K562 (cell line): Measurements from ENCODE around the gene NDUFS3. TPM values are rescaled to one million over a fixed set of nuclear protein-coding genes. Genes with fewer than 3 reads are reported as not detected.

ENCODE experiments used
- ATAC-seq: fragments of 200-7000 bp; cut with Tn5 transposase; 3 replicates; pipeline ENCODE4 v1.9.1; 2020; ENCODE audit warnings: moderate library complexity
- BruUV-seq: library from RNA; stranded (reverse); fragments of 400-500 nt; replicated peaks from 2 replicates; lab custom pipeline; 2021; lab: Mats Ljungman, UMichigan
- CTCF ChIA-PET: fragments of 300-600 bp; formaldehyde crosslinking; extraction: SDS; loops from one replicate; lab custom pipeline; 2021; ENCODE audit warnings: low intra/inter-chr PET ratio; lab: Yijun Ruan, JAX
- POLR2A ChIA-PET: fragments of 300-600, 350-650 bp; sonication (Branson Sonifier 250); formaldehyde crosslinking; extraction: SDS; loops from one replicate; lab custom pipeline; 2021; ENCODE audit warnings: antibody characterized with exemption, inconsistent platforms; lab: Yijun Ruan, JAX
- DNase-seq, 4 experiments: peaks; one replicate each; pipeline versions ENCODE4 v3.0.0 to v3.0.0-alpha.2; 2011 to 2018; ENCODE audit warnings: low spot score in 3 of 4, mixed read lengths in 3 of 4; ENCODE audit errors: extremely low read depth in 1 of 4
- FAIRE-seq: peaks from 2 replicates; lab custom pipeline; 2011; peaks lifted over from hg19 to GRCh38; lab: Jason Lieb, UNC
- H2AFZ ChIP-seq: 2 replicates; pipeline ENCODE4 v1.6.0; 2011; ENCODE audit warnings: low read depth, low read length, control low read depth, inconsistent platforms
- H3K27ac ChIP-seq: fragments of 200-600 bp; 3 replicates; pipeline ENCODE4 v1.8.0; 2011; ENCODE audit warnings: low read depth, mild to moderate bottlenecking, control low read depth, inconsistent platforms, low read length, moderate library complexity, mixed read lengths; ENCODE audit errors: extremely low read depth
- H3K27me3 ChIP-seq, 2 experiments: fragments of 300-600 bp in 1 of 2; 2 replicates in 1 of 2; 3 replicates in 1 of 2; pipeline versions ENCODE4 v1.6.0 to v1.8.0; 2011; ENCODE audit warnings: inconsistent platforms in 2 of 2, low read length in 2 of 2, mild to moderate bottlenecking in 1 of 2, mixed read lengths in 1 of 2, moderate library complexity in 1 of 2; ENCODE audit not compliant: control insufficient read depth in 2 of 2, insufficient read depth in 2 of 2
- H3K36me3 ChIP-seq: fragments of 300-600 bp; 3 replicates; pipeline ENCODE4 v1.8.0; 2011; ENCODE audit warnings: mild to moderate bottlenecking, low read length, inconsistent platforms; ENCODE audit not compliant: control insufficient read depth, insufficient read depth
- H3K4me1 ChIP-seq, 2 experiments: fragments of 200-600 bp in 1 of 2; replicated peaks in 1 of 2; 2 replicates in 1 of 2; 3 replicates in 1 of 2; pipeline versions ENCODE4 v1.5.1 to v1.8.0; 2011; ENCODE audit warnings: inconsistent platforms in 2 of 2, low read length in 2 of 2, mild to moderate bottlenecking in 1 of 2, mixed read lengths in 1 of 2, moderate library complexity in 1 of 2; ENCODE audit not compliant: control insufficient read depth in 2 of 2, insufficient read depth in 2 of 2
- H3K4me2 ChIP-seq: 2 replicates; pipeline ENCODE4 v1.6.1; 2011; ENCODE audit warnings: low read length, control low read depth, inconsistent platforms, mixed read lengths; ENCODE audit not compliant: insufficient read depth
- H3K4me3 ChIP-seq: fragments of 200-600 bp; sonication (generic), shearing (Covaris generic); 2 replicates; pipeline ENCODE4 v1.5.1; 2016; ENCODE audit warnings: control low read depth, inconsistent platforms
- H3K79me2 ChIP-seq: fragments of 200-600 bp; 3 replicates; pipeline ENCODE4 v1.8.0; 2011; ENCODE audit warnings: low read length, inconsistent platforms; ENCODE audit not compliant: control insufficient read depth, insufficient read depth
- H3K9ac ChIP-seq, 2 experiments: 2 replicates each; pipeline versions ENCODE4 v1.6.0 to v1.6.1; 2011; ENCODE audit warnings: low read depth in 2 of 2, low read length in 2 of 2, control low read depth in 1 of 2, inconsistent platforms in 1 of 2, mild to moderate bottlenecking in 1 of 2, mixed read lengths in 1 of 2; ENCODE audit not compliant: insufficient read depth in 1 of 2
- H3K9me1 ChIP-seq: one replicate; pipeline ENCODE4 v1.6.0; 2011; ENCODE audit warnings: inconsistent platforms, mild to moderate bottlenecking, low read length, moderate library complexity; ENCODE audit not compliant: control insufficient read depth, insufficient read depth
- H3K9me3 ChIP-seq: replicated peaks from 2 replicates; pipeline ENCODE4 v1.5.1; 2011; ENCODE audit warnings: low read depth, low read length, inconsistent platforms; ENCODE audit not compliant: control insufficient read depth, insufficient read depth
- H4K20me1 ChIP-seq: replicated peaks from 2 replicates; pipeline ENCODE4 v1.6.1; 2011; ENCODE audit warnings: low read length, inconsistent platforms, mixed read lengths; ENCODE audit not compliant: control insufficient read depth, insufficient read depth
- ATF4 ChIP-seq: fragments of 450-650 bp; formaldehyde crosslinking; IDR thresholded peaks from 2 replicates; pipeline ENCODE4 v1.4.0; 2022; ENCODE audit warnings: mild to moderate bottlenecking, moderate library complexity
- CBX3 ChIP-seq, 2 experiments: IDR thresholded peaks; 1 replicate in 1 of 2; 2 replicates in 1 of 2; pipeline ENCODE4 v1.6.1; 2012; ENCODE audit warnings: inconsistent platforms in 2 of 2, low read length in 2 of 2, borderline replicate concordance in 1 of 2, control low read depth in 1 of 2
- FIP1L1 ChIP-seq: fragments of 200-400 bp; formaldehyde crosslinking; IDR thresholded peaks from 2 replicates; pipeline ENCODE4 v1.6.1; 2018; ENCODE audit warnings: mild to moderate bottlenecking, low read depth, low read length; ENCODE audit not compliant: poor library complexity, severe bottlenecking
- MAFF ChIP-seq: IDR thresholded peaks from 2 replicates; pipeline ENCODE4 v1.6.1; 2012; ENCODE audit warnings: low read length, improper control_type of control experiment
- MXI1 ChIP-seq: IDR thresholded peaks from 2 replicates; pipeline ENCODE4 v1.6.1; 2011; ENCODE audit warnings: low read depth, mild to moderate bottlenecking, improper control_type of control experiment, low read length
- NBN ChIP-seq: fragments of 450-650 bp; IDR thresholded peaks from 2 replicates; pipeline ENCODE4 v1.6.1; 2016; ENCODE audit warnings: low read depth, mild to moderate bottlenecking
- RERE ChIP-seq: sonication (generic); formaldehyde crosslinking; IDR thresholded peaks from 2 replicates; pipeline ENCODE4 v1.8.0; 2023; ENCODE audit warnings: missing genetic modification reagents, mild to moderate bottlenecking, borderline replicate concordance
- SREBF2 ChIP-seq: sonication (generic); formaldehyde crosslinking; IDR thresholded peaks from 2 replicates; pipeline ENCODE4 v1.4.0; 2020; ENCODE audit warnings: mild to moderate bottlenecking, missing genetic modification reagents
- TRIM25 ChIP-seq: fragments of 450-650 bp; IDR thresholded peaks from 2 replicates; pipeline ENCODE4 v1.7.0; 2016; ENCODE audit warnings: borderline replicate concordance
- ZNF239 ChIP-seq: fragments of 250-450 bp; sonication (Bioruptor Pico); IDR thresholded peaks from 2 replicates; pipeline ENCODE4 v1.4.0; 2020; ENCODE audit warnings: mild to moderate bottlenecking
- ZNF324 ChIP-seq: fragments of 250-450 bp; sonication (Bioruptor Pico); IDR thresholded peaks from 2 replicates; pipeline ENCODE4 v1.4.0; 2020; ENCODE audit warnings: mild to moderate bottlenecking
- WGBS: fragments of 100-300 bp; shearing (Covaris generic); methylation state at CpG from one replicate; pipeline ENCODE4 v1.1.6; 2016; ENCODE audit warnings: low coverage, mixed read lengths; ENCODE audit not compliant: insufficient coverage; ENCODE audit errors: missing lambda C conversion rate; 5-methylcytosine and 5-hydroxymethylcytosine counted together
- in situ Hi-C: fragments of 300-500 bp; cut with MboI; formaldehyde crosslinking; loops from 4 replicates; pipeline ENCODE4 v1.15.0; 2018; ENCODE audit warnings: inconsistent platforms, mixed read lengths
- intact Hi-C: fragments of 100-400 bp; cut with micrococcal nuclease; formaldehyde crosslinking; loops from 2 replicates; pipeline ENCODE4 v1.14.2; 2022
- polyA plus RNA-seq, 8 experiments: library from polyadenylated mRNA; depleted of rRNA in 4 of 8; stranded (reverse) in 5 of 8; unstranded in 3 of 8; fragments of >200 nt; fragmentation: Nextera tagmentation in 2 of 8; fragmentation: Illumina TruSeq in 1 of 8; extraction: Ambion mirVana in 2 of 8; extraction: Trizol in 1 of 8; gene quantifications; 2 replicates each; pipeline versions ENCODE4 v1.2.1 to v1.2.3, GENCODE V29; 2011 to 2014; ENCODE audit warnings: inconsistent platforms in 1 of 8, missing spikeins in 1 of 8
- total RNA-seq, 7 experiments: library from RNA; depleted of rRNA in 6 of 7; stranded (reverse); fragments of >200 nt in 6 of 7; fragmentation: Illumina TruSeq in 2 of 7; extraction: Trizol in 2 of 7; gene quantifications; 2 replicates each; pipeline versions ENCODE4 v1.2.1 to v1.2.3, GENCODE V29; 2011 to 2021; ENCODE audit warnings: low replicate concordance in 1 of 7

The NDUFS3 gene
- total and polyA plus RNA-seq, 9 of the 15 experiments (the other 6 are each of a cell fraction or from before 2014, with no cell fraction given), result 38.7 to 341 (median 194) TPM

GRCh38 chr11:47570651-47571356, 8.1 kb upstream of the NDUFS3 start:
- DNase-seq, result peak in 2 of 4 experiments; percentile 3 to 5
- Histone ChIP-seq H3K27me3 (no peaks in the 10 kb centered on the region), H3K36me3 (peaks cover 68% of the 10 kb centered on the region; the same call in 2 of the 3 replicates), H3K27ac (no peak overlapping the region), H3K9me1 (no peaks in the 10 kb centered on the region), H3K4me2 (no peak overlapping the region), H3K9ac (no peak overlapping the region), H4K20me1 (no peaks in the 10 kb centered on the region), H2AFZ (no peak overlapping the region), H3K79me2 (peaks cover 34% of the 10 kb centered on the region), H3K9me3 (no peaks in the 10 kb centered on the region), H3K4me3 (no peak overlapping the region), H3K4me1 (peaks cover 0 to 9% of the 10 kb centered on the region in 2 experiments; a peak in 2 of 5 replicates)
- no peak for FAIRE-seq
- ChIA-PET CTCF (no interaction called here), POLR2A (interaction anchor here (0.8 to 1.0 kb wide), 3 partner anchors 8 to 91 kb away, joined by 3 read pairs; partner anchors contain the start of genes FAM180B, KBTBD4 and NDUFS3)
- in situ Hi-C loops, result no loop called here
- intact Hi-C loops, result no loop called here
- WGBS, result 90% methylated on average over 3 of the region's 3 CpGs
- ATAC-seq, result no peak
- BruUV-seq, result no TSS peak
- TF ChIP-seq NBN, result no peak
- no peak for TF ChIP-seq RERE (CRISPR knock-in tag)
- TF ChIP-seq ZNF239, result no peak
- no peak for TF ChIP-seq SREBF2 (CRISPR knock-in tag)
- TF ChIP-seq ZNF324 (CRISPR knock-in tag), result no peak
- TF ChIP-seq FIP1L1, result no peak
- no peak for TF ChIP-seq MAFF
- TF ChIP-seq CBX3 (IDR thresholded peaks at IDR 0.05; ENCODE audit: borderline replicate concordance in 1 of 2, low read length in 2 of 2), result no peak
- no peak for TF ChIP-seq MXI1
- no peak for TF ChIP-seq TRIM25
- no peak for TF ChIP-seq ATF4
